ENCODE measurements around the gene ODC1.
A peak's percentile ranks its signal among the peaks of the same experiment; 100 is the strongest.

The ODC1 gene

DNA sequence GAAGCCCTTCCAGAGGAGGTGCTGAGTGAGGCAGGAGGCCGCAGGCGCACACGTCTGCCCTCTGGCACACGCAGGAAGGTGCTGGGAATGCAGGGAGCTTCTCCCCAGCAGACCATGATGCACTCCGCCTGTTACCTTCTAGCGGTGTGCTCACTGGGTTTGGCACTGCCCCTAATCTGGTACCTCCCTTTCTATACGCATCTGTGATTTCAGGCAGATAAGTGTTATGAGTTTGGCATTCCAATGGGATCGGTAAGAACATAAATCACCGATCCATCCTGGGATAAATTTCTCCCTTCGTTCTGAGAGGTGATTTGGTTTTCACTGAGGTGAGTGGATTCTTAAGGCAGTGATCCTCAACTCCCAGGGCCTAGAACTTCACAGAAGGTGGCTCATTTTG lies 34.6 kb downstream of the ODC1 start:
- no peak for FAIRE-seq

DNA sequence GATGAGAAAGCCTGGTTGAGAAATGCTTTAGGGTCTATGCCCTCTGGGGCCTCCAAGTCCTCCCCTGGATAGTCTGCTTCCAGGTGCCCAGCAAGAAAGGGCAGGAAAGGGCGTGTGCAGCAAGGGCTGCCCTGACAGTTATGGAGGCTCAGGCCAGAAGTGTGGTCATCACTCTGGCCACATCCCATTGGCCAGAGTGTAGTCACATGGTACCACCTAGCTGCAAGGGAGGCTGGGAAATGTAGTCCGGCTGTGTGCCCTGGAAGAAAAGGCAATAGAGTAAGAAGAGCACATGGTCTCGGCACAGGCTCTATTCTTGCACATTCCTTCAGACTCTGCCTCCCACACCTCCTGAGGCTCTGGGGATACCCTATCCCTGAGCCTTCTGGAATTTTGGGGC lies 35.7 kb downstream of the ODC1 start:
- FAIRE-seq: no peak

DNA sequence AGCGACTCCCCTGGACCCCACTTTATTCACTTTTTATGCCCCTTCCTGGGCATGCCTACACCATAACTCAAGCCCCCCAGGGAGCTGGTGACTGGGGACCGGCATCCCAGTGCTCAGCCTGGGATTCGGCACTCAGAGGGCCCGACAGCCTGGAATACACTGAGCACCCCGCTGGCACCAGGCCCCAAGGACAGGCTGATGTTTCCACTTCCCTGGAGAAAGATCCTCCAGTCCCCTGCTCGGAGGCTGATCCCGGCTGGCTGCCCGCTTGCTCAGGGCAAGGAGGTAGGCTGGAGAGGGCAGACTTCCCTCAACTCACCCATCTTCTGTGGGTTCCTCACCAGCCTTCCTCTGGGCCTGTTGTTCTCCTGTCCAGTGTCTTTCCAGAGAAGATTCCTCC lies 36.6 kb downstream of the ODC1 start:
- FAIRE-seq: no peak

GRCh38 chr2:10410823-10411437 lies 37.2 kb downstream of the ODC1 start:
- FAIRE-seq: no peak

GRCh38 chr2:10410001-10410822 lies 37.9 kb downstream of the ODC1 start:
- FAIRE-seq: no peak

GRCh38 chr2:10408649-10409579 lies 39.2 kb downstream of the ODC1 start:
- FAIRE-seq: peak; percentile 49

- FAIRE-seq: no peak
These were observed 40.1 kb downstream of the ODC1 start for GRCh38 chr2:10407841-10408648.

GRCh38 chr2:10407432-10407831 lies 40.7 kb downstream of the ODC1 start:
- no peak for FAIRE-seq

DNA sequence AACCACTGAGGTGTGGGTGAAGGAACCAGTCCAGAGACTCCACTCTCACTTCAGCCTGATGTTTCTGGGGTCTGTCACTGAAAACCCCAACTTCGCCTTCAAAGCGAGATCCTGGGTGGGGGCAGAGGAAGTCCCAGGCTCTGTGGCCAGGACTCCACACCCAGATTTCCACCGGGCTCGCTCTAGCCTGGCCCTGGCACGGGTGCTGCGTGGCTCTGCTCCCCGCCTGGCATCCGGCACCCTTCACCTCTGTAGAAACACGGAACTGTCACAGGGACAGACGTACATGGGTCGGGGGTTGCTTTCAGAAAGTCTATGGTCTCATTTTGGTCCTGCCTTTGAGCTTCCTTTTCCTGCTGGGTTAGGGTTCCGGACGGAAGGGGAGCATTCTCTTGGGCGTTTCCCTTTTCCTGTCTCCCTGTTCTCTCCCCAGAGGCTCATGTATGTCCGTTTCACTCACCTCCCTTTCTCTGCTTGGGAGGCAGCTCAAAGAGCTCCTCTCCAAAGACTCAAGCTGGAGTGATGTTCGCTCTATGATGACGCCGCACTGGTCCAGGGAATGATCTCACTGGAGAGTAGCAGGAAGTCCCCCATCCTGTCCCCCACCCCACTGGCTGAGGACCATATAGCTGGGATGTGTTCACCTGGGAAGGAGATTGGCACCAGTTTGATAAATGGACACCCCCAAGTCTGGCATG lies 41.5 kb downstream of the ODC1 start:
- FAIRE-seq: no peak

- no peak for FAIRE-seq
These were observed 42.1 kb downstream of the ODC1 start for GRCh38 chr2:10406016-10406415.

DNA sequence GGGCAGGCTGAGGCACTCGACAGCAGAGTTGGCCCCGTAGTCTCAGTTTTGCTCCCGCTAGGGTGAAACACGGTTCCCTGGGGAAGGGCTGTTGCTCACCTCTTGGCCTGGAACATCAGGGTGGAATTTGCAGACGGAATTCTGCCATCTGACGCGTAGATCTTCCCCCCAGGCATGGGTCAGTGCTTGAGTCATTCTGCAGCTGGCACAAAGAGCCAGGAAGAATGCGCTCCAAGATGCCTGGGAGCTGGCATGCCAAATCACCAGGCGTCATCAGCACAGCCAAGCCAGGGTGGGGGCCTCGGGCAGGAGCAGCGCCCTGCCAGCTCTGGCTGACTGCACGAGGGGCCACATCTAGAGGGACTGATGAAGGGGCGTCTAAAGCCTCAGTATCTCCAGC lies 42.7 kb downstream of the ODC1 start:
- no peak for FAIRE-seq

- no peak for FAIRE-seq
These were observed 43.6 kb downstream of the ODC1 start for GRCh38 chr2:10404324-10405143.

GRCh38 chr2:10402653-10403215 lies 45.4 kb downstream of the ODC1 start:
- FAIRE-seq: no peak

DNA sequence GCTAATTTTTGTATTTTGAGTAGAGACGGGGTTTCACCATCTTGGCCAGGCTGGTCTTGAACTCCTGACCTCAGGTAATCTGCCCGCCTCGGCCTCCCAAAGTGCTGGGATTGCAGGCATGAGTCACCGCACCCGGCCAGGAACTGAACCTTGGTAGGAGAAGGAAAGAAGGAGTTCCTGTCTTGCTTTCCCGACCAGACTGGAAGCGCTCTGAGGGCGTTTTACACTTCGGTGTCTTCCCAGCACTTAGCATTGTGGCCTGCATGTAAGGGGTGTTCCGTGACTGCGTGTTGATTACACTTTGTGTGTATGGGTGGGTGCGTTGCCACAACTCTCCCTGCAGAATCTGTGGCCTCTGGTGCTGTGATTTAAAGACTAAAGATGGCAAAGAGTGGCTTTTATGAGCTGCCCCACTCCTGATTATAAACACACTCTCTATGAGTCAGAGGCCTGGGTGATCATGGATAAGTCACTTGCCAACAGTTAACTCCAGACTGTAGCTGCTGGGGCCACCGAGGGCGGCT lies 46.0 kb downstream of the ODC1 start:
- FAIRE-seq: no peak

- FAIRE-seq: no peak
These were observed 46.9 kb downstream of the ODC1 start for GRCh38 chr2:10400978-10401951.

- FAIRE-seq: no peak
These were observed 47.6 kb downstream of the ODC1 start for GRCh38 chr2:10400568-10400977.

GRCh38 chr2:10400002-10400401 lies 48.1 kb downstream of the ODC1 start:
- no peak for FAIRE-seq

GRCh38 chr2:10399358-10399757 lies 48.8 kb downstream of the ODC1 start:
- FAIRE-seq: no peak

- FAIRE-seq: no peak
These were observed 49.6 kb downstream of the ODC1 start for GRCh38 chr2:10398496-10398895.
